22Rv1 (cell line): ENCODE measurements around the gene ATAD5.

ENCODE experiments used
- ZFX ChIP-seq: fragments of 450-650 bp; IDR thresholded peaks from 2 replicates; pipeline ENCODE4 v1.6.1; 2017; ENCODE audit warnings: antibody characterized with exemption, borderline replicate concordance
- TF ChIP-seq, protein P1 (sequence below): fragments of 450-650 bp; IDR thresholded peaks from 2 replicates; pipeline ENCODE4 v1.5.1; 2017; ENCODE audit warnings: mild to moderate bottlenecking

DNA sequence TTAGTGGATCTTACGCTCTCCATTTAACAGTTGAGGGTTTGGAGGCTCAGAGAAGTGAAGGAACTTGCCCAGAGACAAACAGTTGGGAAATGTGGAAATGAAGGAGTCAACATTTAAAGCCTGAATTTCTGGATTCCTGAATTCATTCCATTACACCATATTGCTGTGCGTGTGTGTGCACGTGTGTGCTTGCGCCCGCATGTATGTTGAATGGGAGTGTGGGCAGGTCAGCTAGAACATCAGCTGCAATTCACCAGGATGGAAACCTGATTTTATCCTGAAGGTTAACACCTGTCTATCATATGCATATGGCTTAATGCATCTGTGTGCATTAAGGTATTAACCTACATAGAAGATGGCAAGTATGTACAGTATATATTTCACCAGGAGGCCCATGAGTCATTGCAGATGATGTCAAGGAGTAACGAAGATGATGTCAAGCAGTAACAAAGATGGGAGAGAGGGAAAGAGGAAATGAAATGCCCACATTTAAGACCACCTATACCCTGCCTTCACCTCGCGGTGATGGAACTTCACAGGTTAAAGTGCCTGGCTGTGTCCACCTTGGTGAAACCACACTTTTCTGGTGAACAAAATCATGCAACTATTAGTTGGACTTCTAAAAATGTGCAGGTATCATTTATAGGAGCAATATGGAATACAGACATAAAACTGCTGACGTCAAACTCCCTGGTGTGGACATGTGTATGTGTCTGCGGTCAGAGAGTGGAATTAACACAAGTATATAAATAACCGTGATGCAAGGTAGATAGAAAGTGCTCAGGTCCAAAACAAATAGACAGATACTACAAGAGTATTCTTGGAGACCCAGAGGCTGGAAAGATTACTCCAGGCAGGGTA, 89.1 kb downstream of the ATAD5 start:
- TF ChIP-seq, protein P1, sequence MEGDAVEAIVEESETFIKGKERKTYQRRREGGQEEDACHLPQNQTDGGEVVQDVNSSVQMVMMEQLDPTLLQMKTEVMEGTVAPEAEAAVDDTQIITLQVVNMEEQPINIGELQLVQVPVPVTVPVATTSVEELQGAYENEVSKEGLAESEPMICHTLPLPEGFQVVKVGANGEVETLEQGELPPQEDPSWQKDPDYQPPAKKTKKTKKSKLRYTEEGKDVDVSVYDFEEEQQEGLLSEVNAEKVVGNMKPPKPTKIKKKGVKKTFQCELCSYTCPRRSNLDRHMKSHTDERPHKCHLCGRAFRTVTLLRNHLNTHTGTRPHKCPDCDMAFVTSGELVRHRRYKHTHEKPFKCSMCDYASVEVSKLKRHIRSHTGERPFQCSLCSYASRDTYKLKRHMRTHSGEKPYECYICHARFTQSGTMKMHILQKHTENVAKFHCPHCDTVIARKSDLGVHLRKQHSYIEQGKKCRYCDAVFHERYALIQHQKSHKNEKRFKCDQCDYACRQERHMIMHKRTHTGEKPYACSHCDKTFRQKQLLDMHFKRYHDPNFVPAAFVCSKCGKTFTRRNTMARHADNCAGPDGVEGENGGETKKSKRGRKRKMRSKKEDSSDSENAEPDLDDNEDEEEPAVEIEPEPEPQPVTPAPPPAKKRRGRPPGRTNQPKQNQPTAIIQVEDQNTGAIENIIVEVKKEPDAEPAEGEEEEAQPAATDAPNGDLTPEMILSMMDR = no peak
- no peak for TF ChIP-seq ZFX
